Suppressor macrophage treated with lipopolysaccharide for 1 hour (primary cell): Measurements from ENCODE around the gene STARD9.
"Not testable (repeated sequence)": the region's sequence is repeated elsewhere in the genome, so short reads cannot be mapped to it uniquely, and the experiment has no call there.

Experiments
- DNase-seq, 3 donors: peaks; one replicate each; pipeline ENCODE4 v3.0.0-alpha.2; 2020 to 2022

Gene STARD9

DNA sequence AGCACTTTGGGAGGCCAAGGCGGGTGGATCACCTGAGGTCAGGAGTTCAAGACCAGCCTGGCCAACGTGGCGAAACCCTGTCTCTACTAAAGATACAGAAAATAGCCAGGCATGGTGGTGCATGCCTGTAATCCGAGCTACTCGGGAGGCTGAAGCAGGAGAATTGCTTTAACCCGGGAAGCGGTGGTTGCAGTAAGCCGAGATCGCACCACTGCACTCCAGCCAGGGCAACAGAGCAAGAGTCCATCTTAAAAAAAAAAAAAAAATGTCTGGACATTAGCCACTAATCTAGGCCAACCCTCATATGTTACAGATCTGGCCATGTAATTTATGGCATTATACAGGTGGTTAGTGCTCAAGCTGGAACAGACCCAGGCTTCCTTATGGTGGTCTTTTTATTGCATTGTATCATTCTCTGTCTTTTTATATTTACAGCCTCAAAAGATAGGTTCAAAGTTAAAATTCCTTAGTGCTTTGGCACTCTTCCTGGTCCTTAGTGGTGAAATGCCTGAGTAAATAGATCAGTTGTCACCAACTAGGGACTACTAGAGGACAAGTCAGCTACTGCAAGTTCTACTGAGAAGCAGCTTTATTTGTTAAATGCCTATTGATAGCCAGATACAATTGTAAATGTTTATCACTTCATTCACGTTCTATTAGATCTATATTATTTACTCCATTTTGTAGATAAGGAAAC is 16.0 kb downstream of the STARD9 start:
- DNase-seq, result peak in 2 of 3 donors; percentile 14 to 26

DNA sequence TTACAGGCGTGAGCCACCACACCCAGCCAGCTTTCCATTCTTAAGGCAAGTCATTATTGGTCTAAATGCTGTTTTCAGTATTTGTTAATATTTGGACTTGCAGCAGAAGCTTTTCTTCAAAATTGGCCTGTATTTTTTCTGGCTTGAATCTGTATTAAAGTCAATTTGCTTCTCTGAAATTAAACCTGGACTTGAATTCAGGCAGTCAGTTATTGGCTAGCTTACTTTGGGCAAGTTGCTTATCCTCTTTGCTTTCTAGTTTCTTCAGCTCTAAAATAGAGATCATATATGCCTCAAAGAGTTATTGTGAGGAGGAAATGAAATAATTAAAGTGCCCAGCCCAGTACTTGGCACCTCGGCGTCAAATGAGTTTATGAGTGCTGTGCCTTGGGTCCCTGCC is 17.3 kb downstream of the STARD9 start:
- no peak for DNase-seq

DNA sequence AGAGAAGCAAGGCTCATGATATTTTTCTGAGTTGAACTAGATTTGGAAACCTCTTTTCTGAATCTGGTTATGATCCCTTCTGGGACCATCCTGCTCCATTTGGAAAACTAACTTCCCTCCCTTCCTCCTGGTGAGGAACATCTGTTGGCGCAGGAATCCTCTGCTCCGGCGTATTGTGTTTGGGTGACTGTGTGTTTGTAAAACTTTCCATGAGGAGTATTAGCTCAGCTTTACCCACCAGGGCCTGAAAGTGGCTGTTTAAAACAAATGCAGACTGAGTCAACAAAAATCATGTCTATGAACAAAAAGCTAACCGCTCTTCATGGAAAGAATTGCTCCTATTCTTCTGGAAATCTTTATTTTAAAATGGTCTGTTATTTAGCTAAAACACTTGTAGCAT is 17.7 kb downstream of the STARD9 start:
- no peak for DNase-seq

DNA sequence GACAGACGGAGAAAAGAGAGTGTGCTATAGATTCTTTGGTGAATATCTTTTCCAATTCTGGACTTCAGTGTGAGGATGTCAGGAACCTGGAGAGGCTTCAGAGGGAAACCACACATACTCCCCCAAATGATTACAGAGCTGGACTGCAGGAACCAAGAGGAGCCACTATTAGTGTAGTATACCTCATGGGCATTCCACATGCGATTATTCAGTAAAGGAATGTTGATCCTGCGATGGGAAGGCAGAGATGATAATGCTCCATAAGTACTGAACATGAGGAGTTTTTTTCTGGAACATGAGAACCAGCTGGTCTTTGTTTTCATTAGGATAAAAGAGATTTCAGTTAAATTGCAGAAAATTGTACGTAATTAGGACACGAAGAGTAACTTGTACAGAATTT is 18.7 kb downstream of the STARD9 start:
- no peak for DNase-seq

DNA sequence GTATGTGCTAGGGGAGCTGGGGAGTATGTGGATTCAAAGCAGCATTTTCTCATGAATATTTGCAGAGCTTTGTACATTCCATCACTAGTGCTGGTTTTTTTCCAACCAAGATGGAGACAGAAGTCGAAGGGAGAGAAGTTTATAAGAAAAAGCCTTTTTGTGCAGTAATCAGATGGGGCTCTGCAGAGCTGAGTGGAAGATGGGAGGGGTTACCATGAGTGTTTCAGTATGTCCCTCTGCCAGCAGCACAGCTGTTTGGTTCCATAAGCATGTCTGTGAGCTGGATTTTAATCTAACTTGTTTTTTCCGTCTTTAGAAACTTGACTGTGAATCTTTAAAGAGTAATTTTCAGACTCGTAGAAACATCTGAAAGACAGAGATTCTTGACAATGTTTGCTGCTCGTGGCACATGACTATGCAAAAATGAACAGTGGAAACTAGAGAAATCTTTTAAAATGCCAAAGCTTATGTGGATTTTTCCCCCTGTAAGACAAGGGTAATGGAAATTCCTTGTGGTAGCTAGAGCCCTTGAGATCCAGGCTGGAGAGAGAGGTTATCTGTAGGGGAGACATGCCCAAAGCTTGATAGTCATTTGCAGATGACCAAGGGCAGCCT is 20.3 kb downstream of the STARD9 start:
- no peak for DNase-seq

DNA sequence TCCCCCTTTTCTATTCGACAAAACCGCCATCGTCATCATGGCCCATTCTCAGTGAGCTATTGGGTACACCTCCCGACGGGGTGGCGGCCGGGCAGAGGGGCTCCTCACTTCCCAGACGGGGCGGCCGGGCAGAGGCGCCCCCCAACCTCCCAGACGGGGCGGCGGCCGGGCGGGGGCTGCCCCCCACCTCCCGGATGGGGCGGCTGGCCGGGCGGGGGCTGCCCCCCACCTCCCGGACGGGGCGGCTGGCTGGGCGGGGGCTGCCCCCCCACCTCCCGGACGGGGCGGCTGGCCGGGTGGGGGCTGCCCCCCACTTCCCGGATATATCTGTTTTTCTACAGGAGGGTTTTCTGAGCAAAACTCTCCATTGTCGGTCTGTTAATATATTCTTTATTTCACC is 25.9 kb downstream of the STARD9 start:
- not testable (repeated sequence) for DNase-seq

DNA sequence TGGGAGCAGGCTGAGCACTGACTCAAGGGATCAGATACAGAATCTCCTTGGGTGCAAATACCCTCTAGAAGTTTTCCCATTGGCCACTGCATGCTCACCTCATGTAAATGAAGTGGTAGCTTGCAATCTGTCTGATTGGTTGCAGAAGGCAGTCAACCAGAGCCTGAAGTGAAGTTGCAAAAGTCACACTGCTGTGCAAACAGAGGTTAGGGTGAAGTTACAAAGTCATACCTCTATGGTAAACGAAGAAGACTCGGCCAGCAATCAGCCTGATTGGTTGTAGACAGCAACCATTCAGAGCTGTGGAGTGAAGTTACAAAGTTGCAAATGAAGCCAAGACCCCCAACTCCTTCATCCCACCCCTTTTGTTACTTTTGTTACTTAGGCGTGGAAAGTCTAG is 27.1 kb downstream of the STARD9 start:
- no peak for DNase-seq

DNA sequence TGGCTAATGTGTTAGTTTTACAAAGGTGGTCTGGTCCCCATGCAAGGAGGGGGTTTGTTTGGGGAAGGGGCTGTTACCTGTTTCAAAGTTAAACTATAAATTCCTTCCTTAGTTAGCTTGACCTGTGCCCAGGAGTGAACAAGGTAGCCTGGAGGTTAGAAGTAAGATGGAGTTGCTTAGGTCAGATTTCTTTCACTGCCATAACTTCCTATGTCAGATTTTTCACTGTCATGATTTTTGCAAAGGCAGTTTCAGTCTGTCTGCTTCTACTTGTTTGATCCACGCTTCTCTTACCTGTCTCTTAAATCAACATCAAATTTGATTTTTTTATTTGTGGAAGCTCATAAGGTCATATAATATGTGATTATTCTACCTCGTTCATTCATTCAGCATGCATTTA is 28.6 kb downstream of the STARD9 start:
- DNase-seq, result no peak

DNA sequence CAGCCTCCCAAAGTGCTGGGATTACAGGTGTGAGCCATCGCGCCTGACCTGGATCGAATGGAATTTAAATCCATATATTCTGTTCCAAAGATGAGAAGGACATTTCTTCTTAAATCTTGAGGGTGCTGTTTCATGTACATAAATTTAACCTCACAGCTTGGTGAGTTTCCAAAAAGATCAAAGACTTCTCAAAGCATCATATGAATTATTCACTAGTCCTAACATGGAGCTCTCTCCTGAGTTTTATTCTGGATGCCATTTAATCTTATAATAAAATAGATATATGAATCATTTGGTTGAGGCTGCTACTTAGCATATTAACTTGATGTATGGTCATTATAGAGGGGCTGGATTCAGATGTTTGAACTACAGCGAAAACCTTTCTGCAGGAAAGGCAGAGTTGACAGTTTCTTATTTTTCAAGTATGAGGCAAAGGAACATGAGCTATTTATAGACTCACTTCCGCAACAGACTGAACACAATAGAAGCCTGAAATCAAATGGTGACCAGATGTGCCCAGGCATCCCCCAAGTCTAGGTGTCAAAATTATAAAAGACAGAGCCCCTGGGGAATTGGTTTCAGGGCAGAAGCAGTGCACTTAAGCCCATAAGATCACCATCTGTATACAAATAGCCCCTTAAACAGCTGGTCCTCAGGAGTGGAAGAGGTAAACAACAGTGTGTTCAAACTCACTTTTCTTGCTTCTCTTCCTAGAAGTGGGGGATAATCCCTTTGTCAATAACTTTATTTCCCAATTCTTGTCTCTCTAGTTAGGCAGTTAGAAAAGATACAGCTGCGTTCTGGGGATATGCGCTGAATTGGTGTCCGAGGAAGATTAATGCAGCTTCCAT is 29.7 kb downstream of the STARD9 start:
- peak; percentile 13 to 33 (median 32) for DNase-seq

DNA sequence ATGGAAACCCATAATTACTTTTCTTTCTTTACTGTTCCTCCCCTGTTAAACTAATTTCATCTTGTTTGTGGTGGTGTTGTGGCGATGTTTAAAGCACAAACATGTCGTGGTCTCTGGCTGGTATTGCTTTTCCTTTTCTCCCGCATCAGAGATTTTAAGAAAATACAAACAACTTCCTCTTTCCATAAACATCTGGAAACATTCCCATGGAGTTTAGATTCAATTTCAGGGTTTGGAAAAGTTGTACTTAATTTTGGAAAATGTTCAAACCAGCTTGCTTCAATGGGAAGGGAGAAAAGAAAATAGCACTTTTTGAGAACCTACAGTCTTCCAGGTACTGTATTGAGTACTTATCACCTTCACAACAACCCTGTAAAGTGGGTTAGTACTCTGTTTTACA is 30.4 kb downstream of the STARD9 start:
- DNase-seq, result no peak

DNA sequence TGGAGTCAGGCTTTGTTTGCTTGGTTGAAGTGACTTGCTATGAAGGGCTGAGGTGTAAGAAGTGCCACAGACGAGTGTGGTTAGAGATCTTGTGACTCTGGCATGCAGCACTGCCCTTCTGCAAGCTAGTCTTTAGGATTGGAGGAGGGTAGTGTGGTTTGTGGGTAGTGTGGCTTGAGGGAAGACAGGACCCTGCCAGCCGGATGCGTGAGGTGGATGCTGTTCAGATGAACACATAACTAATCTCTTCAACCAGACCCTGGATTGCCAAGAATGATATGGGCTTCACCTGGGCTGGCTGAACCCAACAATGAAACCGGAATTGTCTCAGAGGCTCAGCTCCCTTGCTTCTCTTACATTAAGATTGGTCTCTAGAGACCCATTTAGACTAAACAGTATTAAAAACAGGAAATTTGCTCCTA is 32.7 kb downstream of the STARD9 start:
- no peak for DNase-seq

DNA sequence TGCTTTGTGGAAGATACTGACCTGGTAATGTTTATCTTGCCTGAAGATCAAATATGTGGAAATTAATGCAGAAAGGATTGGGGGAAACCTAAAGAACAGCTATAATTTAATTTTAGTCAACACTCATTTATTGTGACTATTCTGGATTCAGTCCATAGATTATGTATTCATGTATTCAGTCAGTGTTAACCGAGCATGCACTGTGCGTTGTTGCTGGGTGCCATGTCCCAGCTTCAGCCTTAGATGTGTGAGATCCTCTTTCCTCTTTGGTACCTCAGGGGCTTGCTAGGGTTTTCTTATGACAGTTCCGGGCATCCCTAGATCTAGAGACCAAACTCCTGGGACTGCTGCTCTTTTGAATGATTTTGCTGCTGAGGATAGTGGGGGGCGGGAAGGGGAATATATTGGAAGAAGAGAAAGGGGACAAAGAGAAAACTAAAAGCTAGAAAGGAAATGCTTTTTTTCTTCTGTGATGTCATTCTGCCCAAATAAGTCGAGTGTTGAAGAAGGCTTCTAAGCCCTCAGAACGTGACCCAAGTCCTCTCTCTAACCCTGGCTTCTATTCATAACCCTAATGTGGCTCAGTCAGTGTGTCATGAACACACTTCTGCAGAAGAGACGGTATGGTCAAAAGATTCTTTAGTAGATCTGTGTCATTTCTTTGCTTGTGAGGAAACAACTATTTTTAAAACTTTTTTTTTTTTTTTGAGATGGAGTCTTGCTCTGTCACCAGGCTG is 33.5 kb downstream of the STARD9 start:
- no peak for DNase-seq

DNA sequence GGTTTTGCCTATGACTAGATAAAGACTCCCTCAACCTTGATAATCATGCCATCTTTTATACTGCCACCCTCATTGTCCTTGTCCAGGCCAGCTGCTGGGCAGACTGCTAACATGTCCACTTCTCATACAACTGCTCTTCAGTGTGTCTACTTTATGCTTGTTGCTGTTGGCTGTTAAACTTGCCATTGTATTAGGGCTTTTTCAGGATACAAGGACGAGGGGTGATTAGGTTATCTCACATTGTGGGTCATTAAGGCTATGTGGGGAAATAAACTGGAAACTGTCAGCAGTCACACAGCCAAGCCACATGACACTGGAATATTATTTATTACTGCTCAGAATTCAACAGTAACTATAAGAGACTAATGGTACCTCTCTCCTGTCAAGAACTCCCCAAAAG is 36.1 kb downstream of the STARD9 start:
- DNase-seq, result no peak

DNA sequence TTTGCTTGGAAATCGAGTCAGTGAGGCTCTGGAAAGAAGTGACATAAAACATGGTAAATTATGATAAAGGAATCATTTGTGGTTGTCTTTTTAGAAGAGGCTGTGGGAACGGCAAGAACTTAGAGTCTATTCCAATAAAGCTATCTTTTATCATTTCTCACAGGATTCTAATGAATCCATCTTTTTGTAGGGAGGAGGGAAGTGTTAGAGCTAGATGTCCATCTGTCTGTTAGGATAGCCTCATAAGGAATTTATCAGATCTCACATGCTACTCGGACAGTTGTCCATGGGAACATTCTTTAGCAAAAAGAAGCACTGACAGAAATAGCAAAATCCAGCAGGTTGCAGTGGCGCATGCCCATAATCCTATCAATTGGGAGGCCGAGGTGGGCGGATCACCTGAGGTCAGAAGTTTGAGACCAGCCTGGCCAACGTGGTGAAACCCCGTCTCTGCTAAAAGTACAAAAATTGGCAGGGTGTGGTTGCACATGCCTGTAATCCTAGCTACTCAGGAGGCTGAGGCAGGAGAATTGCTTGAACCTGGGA is 37.0 kb downstream of the STARD9 start:
- no peak for DNase-seq

DNA sequence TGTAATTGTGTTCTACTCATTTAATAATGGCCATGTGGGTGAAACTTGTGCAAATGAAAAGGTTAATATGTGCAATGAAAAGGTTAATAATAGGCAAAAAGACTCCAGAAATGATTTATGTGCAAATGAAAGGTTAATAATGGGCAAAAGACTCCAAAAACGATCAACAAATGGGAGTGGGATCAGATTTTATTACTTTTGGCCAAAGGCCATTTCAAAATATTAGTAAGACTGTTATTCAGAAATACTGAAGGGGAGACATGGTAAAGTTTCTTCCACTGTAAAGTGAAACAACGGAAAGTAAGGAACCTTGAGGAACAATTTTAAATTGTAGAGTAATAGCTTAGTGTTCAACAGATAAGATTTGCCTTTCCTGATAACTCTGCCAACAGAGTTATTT is 40.7 kb downstream of the STARD9 start:
- DNase-seq, result no peak

DNA sequence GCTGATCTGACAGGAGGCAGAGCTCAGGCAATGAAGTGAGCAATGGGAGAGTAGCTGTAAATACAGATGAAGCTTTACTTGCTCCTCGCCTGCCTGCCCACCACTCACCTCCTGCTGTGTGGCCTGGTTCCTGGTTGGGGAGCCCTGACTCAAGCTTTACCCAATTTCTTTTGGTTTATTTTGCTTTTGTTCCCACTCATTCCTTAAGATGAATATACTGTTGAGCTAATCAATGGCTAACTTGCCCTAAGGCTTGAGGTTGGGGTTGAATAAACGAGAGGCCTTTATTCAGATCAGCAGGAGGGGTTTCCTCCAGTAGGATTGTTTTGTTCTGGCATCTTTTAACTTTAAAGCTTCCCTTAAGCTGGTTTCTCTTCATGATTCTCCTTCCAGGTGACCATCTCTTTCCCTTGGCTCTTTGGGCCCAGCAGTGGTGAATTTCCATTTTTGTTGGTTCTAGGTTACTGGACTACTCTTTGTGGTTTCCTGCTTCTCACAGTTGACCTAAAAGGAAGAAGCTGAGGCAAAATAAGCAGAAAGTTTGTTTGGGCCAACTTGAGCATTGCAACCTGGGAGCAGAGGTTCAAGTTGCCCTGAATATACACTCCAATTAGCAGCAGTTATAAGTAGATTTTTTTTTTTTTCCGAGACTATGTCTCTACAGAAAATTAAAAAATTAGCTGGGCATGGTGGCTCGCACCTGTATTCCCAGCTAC is 44.4 kb downstream of the STARD9 start:
- no peak for DNase-seq

DNA sequence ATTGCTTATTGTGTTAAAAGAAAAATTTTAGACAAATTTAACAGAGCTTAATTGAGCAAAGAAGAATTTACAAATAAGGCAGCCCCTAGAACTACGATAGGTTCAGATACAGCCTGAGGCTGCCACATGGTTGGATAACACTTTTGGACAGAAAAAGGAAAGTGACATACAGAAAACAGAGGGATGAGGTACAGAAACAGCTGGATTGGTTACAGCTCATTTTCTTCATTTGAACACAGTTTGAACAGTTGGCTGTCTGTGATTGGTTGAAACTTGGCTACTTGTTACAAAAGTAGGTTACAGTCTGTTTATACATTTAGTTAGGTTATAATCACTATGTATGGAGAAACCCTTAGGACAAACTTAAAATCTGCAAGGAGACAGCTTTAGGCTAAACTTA is 46.0 kb downstream of the STARD9 start:
- no peak for DNase-seq

DNA sequence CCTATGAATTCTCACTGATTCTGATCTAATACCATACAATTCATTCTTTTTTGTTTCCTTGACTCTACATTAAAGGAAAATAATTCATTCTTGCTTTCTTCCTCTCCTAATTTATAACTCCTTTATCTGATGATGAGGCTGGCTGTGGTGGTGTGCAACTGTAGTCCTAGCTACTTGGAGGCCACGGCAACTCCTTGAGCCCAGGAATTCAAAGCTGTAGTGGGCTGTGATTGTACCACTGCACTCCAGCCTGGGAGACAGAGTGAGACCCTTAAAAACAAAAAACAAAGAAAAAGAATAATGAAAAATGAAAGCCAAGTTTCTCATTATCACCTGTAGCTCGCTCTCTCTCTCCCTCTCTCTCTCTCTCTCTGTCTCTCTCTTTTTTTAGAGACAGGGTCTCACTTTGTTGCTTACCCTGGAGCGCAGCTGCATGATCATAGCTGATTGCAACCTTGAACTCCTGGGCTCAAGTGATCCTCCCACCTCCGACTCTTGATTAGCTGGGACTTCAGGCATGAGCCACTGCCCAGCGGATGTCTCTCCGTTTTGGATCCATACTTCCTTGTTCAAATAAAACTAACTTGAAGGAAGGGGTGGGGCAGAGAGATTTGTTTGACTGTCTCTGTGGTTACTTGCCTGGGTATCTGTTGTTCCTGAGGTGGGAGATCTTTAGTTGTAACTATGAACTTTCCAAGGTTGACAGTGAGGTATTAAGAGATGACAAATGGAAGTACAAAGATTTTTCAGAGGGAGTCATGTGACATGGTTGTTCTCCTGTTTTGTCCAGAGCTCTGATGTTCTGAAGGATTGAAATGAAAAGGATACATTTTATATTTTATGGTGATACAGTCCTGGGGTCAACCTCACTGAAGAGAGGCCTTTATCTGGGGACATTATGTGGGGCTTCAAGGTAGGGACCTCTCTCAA is 46.9 kb downstream of the STARD9 start:
- DNase-seq, result no peak

DNA sequence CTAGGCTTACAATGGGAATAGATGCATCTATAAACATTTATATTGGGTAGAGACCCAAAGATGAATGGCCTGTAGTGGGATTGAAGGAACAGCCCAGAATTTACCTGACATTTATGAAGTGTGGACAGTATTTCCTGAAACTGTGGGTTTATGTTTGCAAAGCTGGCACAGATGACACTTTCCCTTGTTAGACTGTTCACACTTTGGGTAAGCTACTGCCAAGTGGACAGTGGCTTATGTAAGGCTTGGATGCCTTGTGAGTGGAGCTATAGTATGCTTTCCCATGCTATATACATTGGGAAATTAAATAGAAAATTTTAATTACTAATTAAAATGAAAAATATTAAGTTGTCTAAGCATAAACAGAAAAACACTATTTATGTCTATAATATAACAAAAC is 48.5 kb downstream of the STARD9 start:
- no peak for DNase-seq

DNA sequence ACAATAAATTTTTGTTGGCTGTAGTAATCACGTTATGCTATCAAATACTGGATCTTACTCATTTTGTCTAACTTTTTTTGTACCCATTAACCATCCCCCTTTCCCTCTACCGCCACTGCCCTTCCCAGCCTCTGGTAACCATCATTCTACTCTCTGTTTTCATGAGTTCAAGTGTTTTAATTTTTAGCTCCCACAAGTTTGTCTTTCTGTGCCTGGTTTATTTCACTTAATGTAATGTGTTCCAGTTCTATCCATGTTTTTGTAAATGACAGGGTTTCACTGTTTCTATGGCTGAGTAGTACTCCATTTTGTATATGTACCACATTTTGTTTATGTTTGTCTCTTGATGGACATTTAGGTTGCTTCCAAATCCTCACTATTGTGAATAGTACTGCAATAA is 52.1 kb downstream of the STARD9 start:
- no peak for DNase-seq

DNA sequence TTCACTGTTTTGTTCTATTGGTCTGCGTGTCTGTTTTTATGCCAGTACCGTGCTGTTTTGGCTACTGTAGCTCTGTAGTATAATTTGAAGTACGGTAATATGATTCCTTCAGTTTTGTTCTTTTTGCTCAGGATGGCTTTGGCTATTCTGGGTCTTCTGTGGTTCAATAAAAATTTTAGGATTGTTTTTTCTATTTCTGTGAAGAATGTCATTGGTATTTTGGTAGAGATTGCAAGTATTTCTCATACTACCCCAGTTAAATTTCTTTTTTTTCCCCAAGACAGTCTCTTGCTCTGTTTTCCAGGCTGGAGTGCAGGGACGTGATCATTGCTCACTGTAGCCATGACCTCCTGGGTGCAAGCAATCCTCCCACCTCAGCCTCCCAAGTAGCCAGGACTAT is 53.4 kb downstream of the STARD9 start:
- DNase-seq, result no peak
